Panc1 (cell line): ENCODE results near the gene KLHL30. TPM values are rescaled to one million over a fixed set of nuclear protein-coding genes. Genes with fewer than 3 reads are reported as not detected.

Source experiments
- ATAC-seq: fragments of 200-7000 bp; cut with Tn5 transposase; 2 replicates; pipeline ENCODE4 v1.9.1; 2020; ENCODE audit warnings: mild to moderate bottlenecking, moderate library complexity
- BruUV-seq: library from RNA; stranded (reverse); fragments of 400-500 nt; replicated peaks from 2 replicates; lab custom pipeline; 2021; lab: Mats Ljungman, UMichigan
- CTCF ChIA-PET: fragments of 300-600 bp; sonication (Branson Sonifier 250); formaldehyde crosslinking; loops from one replicate; lab custom pipeline; 2022; ENCODE audit warnings: antibody characterized with exemption; lab: Charles Lee
- POLR2A ChIA-PET: fragments of 300-600 bp; sonication (Branson Sonifier 250); formaldehyde crosslinking; loops from one replicate; lab custom pipeline; 2022; ENCODE audit warnings: antibody characterized with exemption; lab: Charles Lee
- DNase-seq: peaks from one replicate; pipeline ENCODE4 v3.0.0-alpha.2; 2010; ENCODE audit warnings: low read depth, low spot score
- H3K27ac ChIP-seq: 2 replicates; pipeline ENCODE4 v1.5.1; 2011; ENCODE audit warnings: mild to moderate bottlenecking, low read length, inconsistent platforms
- H3K27me3 ChIP-seq: fragments of 200-500 bp; sonication (Bioruptor generic); 2 replicates; pipeline ENCODE4 v1.6.0; 2014; ENCODE audit warnings: low read length, inconsistent platforms; ENCODE audit not compliant: control insufficient read depth, insufficient read depth
- H3K36me3 ChIP-seq: fragments of 200-500 bp; sonication (Bioruptor generic); 2 replicates; pipeline ENCODE4 v1.5.1; 2014; ENCODE audit warnings: inconsistent platforms, mild to moderate bottlenecking, low read length, moderate library complexity; ENCODE audit not compliant: control insufficient read depth, insufficient read depth
- H3K4me1 ChIP-seq: 2 replicates; pipeline ENCODE4 v1.5.1; 2011; ENCODE audit warnings: inconsistent platforms, mild to moderate bottlenecking, low read length, moderate library complexity; ENCODE audit not compliant: control insufficient read depth, insufficient read depth
- H3K4me3 ChIP-seq, 2 experiments: 2 replicates each; pipeline ENCODE4 v1.5.1; 2011 to 2012; ENCODE audit warnings: low read depth in 2 of 2, low read length in 2 of 2, mild to moderate bottlenecking in 2 of 2, inconsistent platforms in 1 of 2, moderate library complexity in 1 of 2
- H3K9me3 ChIP-seq: fragments of 200-500 bp; sonication (Bioruptor generic); 2 replicates; pipeline ENCODE4 v1.5.1; 2014; ENCODE audit warnings: low read depth, mild to moderate bottlenecking, inconsistent platforms, low read length, moderate library complexity; ENCODE audit not compliant: control insufficient read depth, insufficient read depth
- CTCF ChIP-seq: fragments of 450-650 bp; IDR thresholded peaks from 2 replicates; pipeline ENCODE4 v1.5.1; 2017; ENCODE audit warnings: mild to moderate bottlenecking
- POLR2AphosphoS5 ChIP-seq: IDR thresholded peaks from 2 replicates; pipeline ENCODE4 v1.6.1; 2012; ENCODE audit warnings: mild to moderate bottlenecking, low read depth, low read length, moderate library complexity
- SIN3A ChIP-seq: IDR thresholded peaks from 2 replicates; pipeline ENCODE4 v1.6.1; 2012; ENCODE audit warnings: low read depth, mild to moderate bottlenecking, low read length, moderate library complexity, borderline replicate concordance; ENCODE audit not compliant: insufficient read depth
- TCF7L2 ChIP-seq: IDR thresholded peaks from 2 replicates; pipeline ENCODE4 v1.6.1; 2011; ENCODE audit warnings: mild to moderate bottlenecking, low read depth, low read length, inconsistent platforms
- in situ Hi-C: cut with HindIII; loops from 2 replicates; pipeline ENCODE4 v1.10.0; 2016; ENCODE audit warnings: low sequenced_read_pairs, low pct_unique_long_range_greater_than_20kb
- intact Hi-C: fragments of 100-400 bp; cut with micrococcal nuclease; formaldehyde crosslinking; loops from one replicate; pipeline ENCODE4 v1.10.0; 2022; ENCODE audit not compliant: unreplicated experiment
- total RNA-seq: library from RNA; stranded (reverse); gene quantifications from one replicate; pipeline ENCODE4 v1.2.1, GENCODE V29; 2021; ENCODE audit not compliant: unreplicated experiment
- TF ChIP-seq, protein P1 (sequence below), 2 experiments: IDR thresholded peaks; 2 replicates each; pipeline ENCODE4 v1.6.1; 2011 to 2012; ENCODE audit warnings: low read depth in 2 of 2, control low read depth in 1 of 2, low read length in 1 of 2, mild to moderate bottlenecking in 1 of 2, moderate library complexity in 1 of 2; ENCODE audit not compliant: insufficient read depth in 1 of 2

Gene KLHL30
- total RNA-seq, 1 experiment from 2014 or later, result 0.26 TPM

GRCh38 chr2:238145851-238146250 is 7.4 kb downstream of the KLHL30 start:
- H3K9me3 ChIP-seq, result no peaks in the 10 kb centered on the region
- in situ Hi-C loops (no loop called here), intact Hi-C loops (no loop called here)
- no peak overlapping the region for H3K4me3 ChIP-seq
- POLR2A ChIA-PET, result no interaction called here
- BruUV-seq, result no TSS peak
- peaks cover 27% of the 10 kb centered on the region for H3K4me1 ChIP-seq
- DNase-seq, result no peak
- TF ChIP-seq CTCF (no peak), SIN3A (no peak), POLR2AphosphoS5 (no peak), TCF7L2 (no peak)
- TF ChIP-seq, protein P1, sequence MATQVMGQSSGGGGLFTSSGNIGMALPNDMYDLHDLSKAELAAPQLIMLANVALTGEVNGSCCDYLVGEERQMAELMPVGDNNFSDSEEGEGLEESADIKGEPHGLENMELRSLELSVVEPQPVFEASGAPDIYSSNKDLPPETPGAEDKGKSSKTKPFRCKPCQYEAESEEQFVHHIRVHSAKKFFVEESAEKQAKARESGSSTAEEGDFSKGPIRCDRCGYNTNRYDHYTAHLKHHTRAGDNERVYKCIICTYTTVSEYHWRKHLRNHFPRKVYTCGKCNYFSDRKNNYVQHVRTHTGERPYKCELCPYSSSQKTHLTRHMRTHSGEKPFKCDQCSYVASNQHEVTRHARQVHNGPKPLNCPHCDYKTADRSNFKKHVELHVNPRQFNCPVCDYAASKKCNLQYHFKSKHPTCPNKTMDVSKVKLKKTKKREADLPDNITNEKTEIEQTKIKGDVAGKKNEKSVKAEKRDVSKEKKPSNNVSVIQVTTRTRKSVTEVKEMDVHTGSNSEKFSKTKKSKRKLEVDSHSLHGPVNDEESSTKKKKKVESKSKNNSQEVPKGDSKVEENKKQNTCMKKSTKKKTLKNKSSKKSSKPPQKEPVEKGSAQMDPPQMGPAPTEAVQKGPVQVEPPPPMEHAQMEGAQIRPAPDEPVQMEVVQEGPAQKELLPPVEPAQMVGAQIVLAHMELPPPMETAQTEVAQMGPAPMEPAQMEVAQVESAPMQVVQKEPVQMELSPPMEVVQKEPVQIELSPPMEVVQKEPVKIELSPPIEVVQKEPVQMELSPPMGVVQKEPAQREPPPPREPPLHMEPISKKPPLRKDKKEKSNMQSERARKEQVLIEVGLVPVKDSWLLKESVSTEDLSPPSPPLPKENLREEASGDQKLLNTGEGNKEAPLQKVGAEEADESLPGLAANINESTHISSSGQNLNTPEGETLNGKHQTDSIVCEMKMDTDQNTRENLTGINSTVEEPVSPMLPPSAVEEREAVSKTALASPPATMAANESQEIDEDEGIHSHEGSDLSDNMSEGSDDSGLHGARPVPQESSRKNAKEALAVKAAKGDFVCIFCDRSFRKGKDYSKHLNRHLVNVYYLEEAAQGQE (IDR thresholded peaks at IDR 0.05; ENCODE audit: insufficient read depth in 1 of 2, low read depth in 2 of 2, low read length in 1 of 2), result no peak
- CTCF ChIA-PET, result no interaction called here
- ATAC-seq, result no peak
- H3K27me3 ChIP-seq, result no peaks in the 10 kb centered on the region
- no peaks in the 10 kb centered on the region for H3K36me3 ChIP-seq
- no peak overlapping the region for H3K27ac ChIP-seq

- no peak for TF ChIP-seq CTCF
- TF ChIP-seq, protein P1 (IDR thresholded peaks at IDR 0.05; ENCODE audit: insufficient read depth in 1 of 2, low read depth in 2 of 2, low read length in 1 of 2), result no peak
- TF ChIP-seq TCF7L2, result no peak
- TF ChIP-seq POLR2AphosphoS5, result no peak
- no peak for TF ChIP-seq SIN3A
- Histone ChIP-seq H3K4me3 (no peak overlapping the region), H3K36me3 (no peaks in the 10 kb centered on the region), H3K27me3 (no peaks in the 10 kb centered on the region), H3K4me1 (peaks cover 19% of the 10 kb centered on the region), H3K27ac (no peak overlapping the region), H3K9me3 (no peaks in the 10 kb centered on the region)
- ChIA-PET POLR2A (interaction anchor here (0.6 kb wide), 1 partner anchor 1057 kb away, joined by 6 read pairs; no protein-coding TSS in a partner anchor), CTCF (interaction anchor here (0.7 kb wide), 1 partner anchor 117 kb away, joined by 4 read pairs; no protein-coding TSS in a partner anchor)
- intact Hi-C loops, result no loop called here
- BruUV-seq, result no TSS peak
- DNase-seq, result no peak
- in situ Hi-C loops, result no loop called here
- no peak for ATAC-seq
Measured at GRCh38 chr2:238146884-238147544, 8.5 kb downstream of the KLHL30 start.
